Muscle of arm (tissue), 12 donors: ENCODE data around the gene GCH1. TPM values are rescaled to one million over a fixed set of nuclear protein-coding genes. Genes with fewer than 3 reads are reported as not detected.
"Not testable (repeated sequence)": the region's sequence is repeated elsewhere in the genome, so short reads cannot be mapped to it uniquely, and the experiment has no call there.

Source experiments
- DNase-seq: peaks from one replicate; pipeline ENCODE4 v3.0.0-alpha.2; 2013
- polyA plus RNA-seq, 12 donors: library from polyadenylated mRNA; unstranded; fragments of 120-200 nt; gene quantifications; one replicate each; pipeline ENCODE4 v1.2.1, GENCODE V29; 2013; ENCODE audit not compliant: insufficient read length in 12 of 12

Gene GCH1
- polyA plus RNA-seq, 12 donors, result 3.9 to 7.2 (median 4.2) TPM; not detected in 1

DNA sequence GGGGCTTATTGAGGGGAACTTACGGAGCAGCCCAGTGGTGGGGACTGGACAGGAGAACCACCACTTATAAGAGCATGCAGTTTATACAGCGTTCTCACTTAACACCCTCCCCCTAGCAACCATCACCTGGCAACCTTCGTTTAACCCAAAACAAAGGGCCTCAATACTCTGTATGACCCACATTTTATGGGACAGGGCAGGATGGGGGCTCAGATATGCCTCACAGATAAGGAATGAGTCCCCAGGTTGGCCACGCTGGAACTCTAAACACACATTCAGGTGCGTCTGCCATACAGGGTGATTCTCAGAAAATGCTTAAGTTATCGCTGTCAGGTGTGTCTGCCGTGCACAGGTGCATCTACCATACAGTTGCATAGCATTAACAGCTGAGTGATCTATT, 99.2 kb downstream of the GCH1 start:
- no peak for DNase-seq

DNA sequence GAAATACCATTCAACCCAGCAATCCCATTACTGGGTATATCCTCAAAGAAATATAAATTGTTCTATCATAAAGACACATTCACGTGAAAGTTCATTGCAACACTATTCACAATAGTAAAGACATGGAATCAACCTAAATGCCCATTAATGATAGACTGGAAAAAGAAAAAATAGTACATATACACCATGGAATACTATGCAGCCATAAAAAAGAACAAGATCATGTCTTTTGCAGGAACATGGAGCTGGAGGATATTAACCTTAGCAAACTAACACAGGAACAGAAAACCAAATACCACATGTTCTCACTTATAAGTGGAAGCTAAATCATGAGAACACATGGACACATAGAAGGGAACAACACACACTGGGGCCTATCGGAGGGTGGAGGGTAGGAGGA, 101.1 kb downstream of the GCH1 start:
- DNase-seq, result not testable (repeated sequence)

DNA sequence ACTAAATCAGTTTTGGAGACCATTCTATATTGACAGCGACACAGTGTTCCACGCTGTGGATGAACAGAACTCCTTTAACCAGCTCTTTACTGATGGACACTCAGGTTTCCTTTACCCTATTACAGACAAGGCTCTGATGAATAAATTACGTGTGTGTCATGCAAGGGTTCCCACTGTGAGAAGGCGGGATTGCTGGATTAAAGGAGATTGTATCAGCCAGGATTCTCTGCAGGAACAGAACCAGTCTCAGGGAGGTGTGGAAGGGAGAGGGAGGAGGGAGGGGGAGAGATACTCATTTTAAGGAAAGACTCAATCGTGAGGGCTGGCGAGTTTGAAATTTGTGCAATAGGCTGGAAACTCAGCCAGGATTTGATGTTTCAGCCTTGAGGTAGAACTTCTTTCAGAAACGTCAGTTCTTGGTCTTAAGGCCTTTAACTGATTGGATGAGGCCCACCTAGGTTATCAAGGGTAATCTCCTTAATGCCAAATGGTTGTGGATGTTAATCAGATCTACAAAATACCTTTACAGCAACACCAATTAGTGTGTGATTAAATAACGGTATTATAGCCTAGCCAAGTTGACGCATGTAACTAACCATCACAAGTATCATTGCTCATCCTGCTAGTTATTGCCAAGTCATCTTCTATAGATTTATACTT, 104.0 kb downstream of the GCH1 start:
- no peak for DNase-seq

DNA sequence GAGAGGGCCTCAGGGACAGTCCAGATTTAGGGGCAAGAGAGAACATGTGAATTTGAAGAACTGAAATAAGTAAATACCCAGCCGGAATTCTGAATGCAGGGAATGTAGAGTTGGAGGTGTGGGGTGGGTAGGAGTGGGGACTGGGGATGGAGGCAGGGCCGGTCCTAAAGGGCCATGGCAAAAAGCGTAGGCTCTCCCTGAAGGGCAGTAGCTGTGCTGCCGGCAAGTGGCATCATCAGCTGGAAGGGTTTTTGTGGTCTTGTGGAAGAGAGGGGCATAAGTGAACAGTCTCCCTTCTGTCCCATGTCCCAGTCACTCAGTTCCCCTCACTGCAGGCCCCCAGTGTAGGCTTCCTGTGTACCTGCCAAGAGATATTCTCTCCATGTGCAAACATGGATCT, 104.6 kb downstream of the GCH1 start:
- DNase-seq, result no peak

DNA sequence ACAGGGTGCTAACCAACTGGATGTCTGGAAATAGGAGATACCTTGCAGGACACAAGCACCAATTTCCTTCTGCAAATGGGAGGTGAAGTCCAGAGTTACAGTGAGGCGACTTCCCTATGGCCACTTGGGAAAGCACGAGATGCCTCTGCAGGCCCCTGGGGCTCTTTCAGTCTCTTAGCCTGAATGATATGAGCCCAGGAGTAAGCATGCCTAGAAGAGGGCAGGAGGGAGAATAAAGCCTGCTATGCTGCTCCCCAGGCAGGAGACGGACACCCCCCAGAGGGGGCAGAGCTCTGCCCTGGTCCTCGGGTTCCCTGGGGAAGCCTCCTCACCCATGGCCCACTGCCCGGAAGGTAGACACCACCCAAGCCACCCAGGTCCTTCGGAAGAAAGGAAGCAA, 105.1 kb downstream of the GCH1 start:
- DNase-seq, result no peak

DNA sequence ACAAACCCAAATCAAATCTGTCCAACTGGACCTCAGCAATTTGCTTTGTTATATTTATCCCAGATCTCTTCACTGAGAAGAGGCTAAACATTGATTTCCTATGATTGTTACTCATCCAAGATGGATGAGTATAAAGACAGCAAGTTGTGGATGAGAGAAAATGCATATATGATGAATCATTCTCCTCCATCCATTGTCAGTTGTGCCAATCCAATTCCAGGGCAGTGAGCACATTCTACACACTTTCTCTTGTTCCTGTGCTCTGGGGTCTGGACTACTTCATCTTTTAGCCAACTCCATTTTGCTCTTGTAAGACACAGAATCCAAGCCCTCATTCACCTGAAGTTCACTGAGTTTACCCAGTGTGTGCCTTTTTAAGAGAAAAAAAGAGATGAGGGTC, 105.7 kb downstream of the GCH1 start:
- DNase-seq, result no peak

DNA sequence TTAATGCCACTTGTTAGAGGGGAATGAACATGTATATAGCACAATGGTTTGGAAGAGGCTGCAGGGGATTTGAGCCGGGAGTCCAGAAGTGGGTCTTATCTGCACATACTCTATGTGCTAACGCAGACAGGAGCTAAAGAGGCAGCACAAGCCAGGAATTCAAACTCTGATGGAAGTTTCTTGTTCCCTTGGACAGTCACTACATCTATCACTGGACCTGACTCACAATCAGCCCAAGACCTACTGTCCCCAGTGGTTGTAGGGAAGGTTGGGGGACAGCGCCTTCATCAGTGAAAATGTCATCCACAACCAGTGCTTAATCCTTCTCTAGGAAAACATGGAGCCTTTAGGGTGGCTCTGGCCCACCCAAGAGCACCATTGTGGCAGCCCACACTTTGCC, 107.8 kb downstream of the GCH1 start:
- no peak for DNase-seq

DNA sequence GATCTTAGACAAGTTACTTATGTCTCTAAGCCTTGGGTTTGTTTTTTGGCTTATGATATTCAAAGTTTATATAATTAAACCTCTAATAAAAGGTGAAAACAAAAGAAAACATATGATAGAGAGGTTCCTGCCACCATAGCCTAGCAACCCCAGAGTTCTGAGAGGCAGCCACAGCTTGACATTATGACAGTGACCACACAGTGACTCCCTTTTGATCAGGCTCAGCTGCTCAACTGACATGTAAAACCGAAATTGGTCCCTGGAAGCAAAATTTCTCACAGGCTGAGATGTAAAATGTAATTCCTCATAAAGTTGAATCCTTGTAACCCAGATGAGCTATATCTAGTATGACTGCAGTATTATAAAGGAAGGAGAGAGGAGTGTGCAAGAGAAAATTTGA, 108.5 kb downstream of the GCH1 start:
- DNase-seq, result no peak

DNA sequence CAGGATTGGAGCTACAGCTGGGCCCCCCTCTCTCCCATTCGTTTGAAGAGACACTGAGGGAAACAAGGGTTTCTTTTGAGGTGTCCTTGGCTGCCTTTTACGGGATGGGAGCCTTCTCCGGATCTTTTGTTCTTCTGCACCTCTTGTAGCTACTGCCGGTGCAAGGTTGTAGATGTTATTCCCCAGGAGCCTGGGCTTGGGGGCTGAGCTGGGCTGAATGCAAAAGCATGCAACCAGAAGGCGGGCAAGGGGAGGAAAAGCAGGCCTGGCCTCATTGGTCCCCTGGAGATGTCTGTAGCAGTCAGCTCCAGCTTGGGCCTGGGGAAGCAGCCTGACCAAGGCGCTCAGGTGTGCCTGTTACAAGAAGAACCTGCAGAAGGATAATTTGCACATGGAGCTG, 110.3 kb downstream of the GCH1 start:
- no peak for DNase-seq

Other genes starting within 250 kb of the GCH1 start
- 10 to 100 TPM in 4 of 12 donors, 1 to 10 TPM in 7, not detected in 1; 5.4 to 18.4 (median 9.9) TPM for gene WDHD1, start 124.3 kb upstream of the GCH1 start, polyA plus RNA-seq
- 10 to 100 TPM in 9 of 12 donors, 1 to 10 TPM in 2, not detected in 1; 8.0 to 14.4 (median 11.3) TPM for gene SOCS4, start 124.4 kb upstream of the GCH1 start, polyA plus RNA-seq
- gene MAPK1IP1L, start 148.8 kb upstream of the GCH1 start, polyA plus RNA-seq, result 100 to 1,000 TPM in 1 of 12 donors, 10 to 100 TPM in 11; 57.0 to 139 (median 65.4) TPM
- 100 to 1,000 TPM in 2 of 12 donors, 10 to 100 TPM in 9, not detected in 1; 26.8 to 218 (median 34.9) TPM for gene LGALS3, start 226.4 kb upstream of the GCH1 start, polyA plus RNA-seq